ENCODE data around the gene TMEM222. TPM values are rescaled to one million over a fixed set of nuclear protein-coding genes. Genes with fewer than 3 reads are reported as not detected.

TMEM222 gene
- total RNA-seq, 2 experiments from 2014 or later, result 21.8 to 22.5 TPM

- peaks cover 59% of the 10 kb centered on the region for H3K36me3 Mint-ChIP-seq (ENCODE audit: low read depth)
- no peaks in the 10 kb centered on the region for H3K9me3 Mint-ChIP-seq
- H3K27me3 Mint-ChIP-seq, result no peaks in the 10 kb centered on the region
- Histone ChIP-seq H3K4me3 (ENCODE audit: low read length) (no peak overlapping the region), H3K36me3 (ENCODE audit: insufficient read depth, low read length) (peaks cover 52% of the 10 kb centered on the region), H3K27ac (ENCODE audit: low read depth in 1 of 2, low read length in 2 of 2) (no peak overlapping the region), H3K9me3 (ENCODE audit: control insufficient read depth in 1 of 2, insufficient read depth in 1 of 2, low read length in 2 of 2) (no peaks in the 10 kb centered on the region), H3K4me1 (ENCODE audit: insufficient read depth, low read length) (no peaks in the 10 kb centered on the region), H3K27me3 (ENCODE audit: control insufficient read depth in 1 of 2, insufficient read depth in 2 of 2, low read length in 2 of 2) (no peaks in the 10 kb centered on the region)
- intact Hi-C loops (cut with DNase I, micrococcal nuclease), result no loop called here
- no peaks in the 10 kb centered on the region for H3K4me1 Mint-ChIP-seq (ENCODE audit: low read depth)
- H3K4me3 Mint-ChIP-seq, result no peak overlapping the region
- ChIA-PET CTCF (interaction anchor here (3.2 kb wide), 1 partner anchor 10 kb away, joined by 15 read pairs; no protein-coding TSS in a partner anchor), POLR2A (no interaction called here)
- no peak overlapping the region for H3K27ac Mint-ChIP-seq
- TF ChIP-seq CTCF (IDR thresholded peaks at IDR 0.05), result no peak
- no peak for ATAC-seq (ENCODE audit: poor library complexity)
- DNase-seq, result no peak
These were observed 31.4 kb upstream of the TMEM222 start for GRCh38 chr1:27290581-27290980.

GRCh38 chr1:27292106-27292505 is 29.9 kb upstream of the TMEM222 start:
- POLR2A ChIA-PET, result no interaction called here
- no peak overlapping the region for H3K27ac ChIP-seq (ENCODE audit: low read depth in 1 of 2, low read length in 2 of 2)
- no peaks in the 10 kb centered on the region for H3K4me1 ChIP-seq (ENCODE audit: insufficient read depth, low read length)
- H3K4me3 Mint-ChIP-seq, result no peak overlapping the region
- H3K36me3 Mint-ChIP-seq (ENCODE audit: low read depth), result peaks cover 74% of the 10 kb centered on the region
- CTCF ChIA-PET, result interaction anchor here (1.1 to 3.2 kb wide), 3 partner anchors 9 to 247 kb away, joined by 3 to 15 read pairs (median 5); no protein-coding TSS in a partner anchor
- no peak overlapping the region for H3K27ac Mint-ChIP-seq
- ATAC-seq (ENCODE audit: poor library complexity), result no peak
- no peak overlapping the region for H3K4me3 ChIP-seq (ENCODE audit: low read length)
- no peak for DNase-seq
- H3K27me3 Mint-ChIP-seq, result no peaks in the 10 kb centered on the region
- no peaks in the 10 kb centered on the region for H3K4me1 Mint-ChIP-seq (ENCODE audit: low read depth)
- H3K9me3 ChIP-seq (ENCODE audit: control insufficient read depth in 1 of 2, insufficient read depth in 1 of 2, low read length in 2 of 2), result no peaks in the 10 kb centered on the region
- H3K36me3 ChIP-seq (ENCODE audit: insufficient read depth, low read length), result peaks cover 65% of the 10 kb centered on the region
- no peaks in the 10 kb centered on the region for H3K9me3 Mint-ChIP-seq
- no peaks in the 10 kb centered on the region for H3K27me3 ChIP-seq (ENCODE audit: control insufficient read depth in 1 of 2, insufficient read depth in 2 of 2, low read length in 2 of 2)
- TF ChIP-seq CTCF (IDR thresholded peaks at IDR 0.05), result no peak
- intact Hi-C loops (cut with DNase I, micrococcal nuclease), result no loop called here

GRCh38 chr1:27293915-27294314 is 28.0 kb upstream of the TMEM222 start:
- Mint-ChIP-seq H3K27ac (no peak overlapping the region), H3K4me3 (no peak overlapping the region), H3K27me3 (no peaks in the 10 kb centered on the region), H3K36me3 (ENCODE audit: low read depth) (peaks cover 82% of the 10 kb centered on the region), H3K9me3 (no peaks in the 10 kb centered on the region), H3K4me1 (ENCODE audit: low read depth) (no peaks in the 10 kb centered on the region)
- no peaks in the 10 kb centered on the region for H3K9me3 ChIP-seq (ENCODE audit: control insufficient read depth in 1 of 2, insufficient read depth in 1 of 2, low read length in 2 of 2)
- intact Hi-C loops (cut with DNase I, micrococcal nuclease), result no loop called here
- no peaks in the 10 kb centered on the region for H3K4me1 ChIP-seq (ENCODE audit: insufficient read depth, low read length)
- H3K27me3 ChIP-seq (ENCODE audit: control insufficient read depth in 1 of 2, insufficient read depth in 2 of 2, low read length in 2 of 2), result no peaks in the 10 kb centered on the region
- DNase-seq, result no peak
- peaks cover 73% of the 10 kb centered on the region for H3K36me3 ChIP-seq (ENCODE audit: insufficient read depth, low read length)
- H3K27ac ChIP-seq (ENCODE audit: low read depth in 1 of 2, low read length in 2 of 2), result no peak overlapping the region
- no peak for TF ChIP-seq CTCF (IDR thresholded peaks at IDR 0.05)
- H3K4me3 ChIP-seq (ENCODE audit: low read length), result no peak overlapping the region
- POLR2A ChIA-PET, result no interaction called here
- CTCF ChIA-PET, result interaction anchor here (0.7 kb wide), 1 partner anchor 101 kb away, joined by 3 read pairs; no protein-coding TSS in a partner anchor
- no peak for ATAC-seq (ENCODE audit: poor library complexity)
